Vagina (tissue), 2 donors: Measurements from ENCODE around the gene GABARAPL1. TPM values are rescaled to one million over a fixed set of nuclear protein-coding genes. Genes with fewer than 3 reads are reported as not detected.
"Not testable (repeated sequence)": the region's sequence is repeated elsewhere in the genome, so short reads cannot be mapped to it uniquely, and the experiment has no call there.

Experiments used
- DNase-seq, 2 donors: peaks; one replicate each; pipeline ENCODE4 v3.0.0-alpha.2; 2017; ENCODE audit errors: extremely low spot score in 2 of 2
- H3K27ac ChIP-seq: fragments of 200-600 bp; sonication (generic); one replicate; pipeline ENCODE4 v1.5.1; 2019
- H3K27me3 ChIP-seq: fragments of 200-600 bp; sonication (generic); one replicate; pipeline ENCODE4 v1.5.1; 2019
- H3K36me3 ChIP-seq, 2 donors: fragments of 200-600 bp; sonication (generic); one replicate each; pipeline ENCODE4 v1.5.1; 2017 to 2019
- H3K4me1 ChIP-seq: fragments of 200-600 bp; sonication (generic); one replicate; pipeline ENCODE4 v1.5.1; 2019
- H3K4me3 ChIP-seq, 2 donors: fragments of 200-600 bp; sonication (generic); 1 replicate in 1 of 2; 2 replicates in 1 of 2; pipeline ENCODE4 v1.5.1; 2016 to 2019
- H3K9me3 ChIP-seq: fragments of 200-600 bp; sonication (generic); one replicate; pipeline ENCODE4 v1.5.1; 2019
- CTCF ChIP-seq, 3 experiments: fragments of 450-650 bp in 2 of 3; fragments of 200-600 bp in 1 of 3; sonication (generic) in 1 of 3; IDR thresholded peaks; one replicate each; pipeline ENCODE4 v1.5.1; 2017 to 2019; ENCODE audit warnings: antibody characterized with exemption in 3 of 3, mild to moderate bottlenecking in 2 of 3, moderate library complexity in 2 of 3
- POLR2A ChIP-seq, 2 donors: fragments of 450-650 bp; IDR thresholded peaks; one replicate each; pipeline ENCODE4 v1.6.1; 2017; ENCODE audit warnings: antibody characterized with exemption in 2 of 2, mild to moderate bottlenecking in 2 of 2, moderate library complexity in 2 of 2
- POLR2AphosphoS5 ChIP-seq, 2 donors: sonication (generic); formaldehyde crosslinking; IDR thresholded peaks; one replicate each; pipeline ENCODE4 v1.9.0; 2017; ENCODE audit warnings: antibody characterized with exemption in 2 of 2, mild to moderate bottlenecking in 2 of 2, low read depth in 1 of 2; ENCODE audit not compliant: insufficient read depth in 1 of 2
- intact Hi-C: fragments of 100-400 bp; cut with DNase I; formaldehyde crosslinking; loops from one replicate; pipeline ENCODE4 v1.15.1; 2023
- total RNA-seq: library from RNA; depleted of rRNA; stranded (reverse); fragments of >200 nt; gene quantifications from one replicate; pipeline ENCODE4 v1.2.3, GENCODE V29; 2016

GABARAPL1 gene
- total RNA-seq, 1 donor from 2014 or later, result 90.6 TPM

DNA sequence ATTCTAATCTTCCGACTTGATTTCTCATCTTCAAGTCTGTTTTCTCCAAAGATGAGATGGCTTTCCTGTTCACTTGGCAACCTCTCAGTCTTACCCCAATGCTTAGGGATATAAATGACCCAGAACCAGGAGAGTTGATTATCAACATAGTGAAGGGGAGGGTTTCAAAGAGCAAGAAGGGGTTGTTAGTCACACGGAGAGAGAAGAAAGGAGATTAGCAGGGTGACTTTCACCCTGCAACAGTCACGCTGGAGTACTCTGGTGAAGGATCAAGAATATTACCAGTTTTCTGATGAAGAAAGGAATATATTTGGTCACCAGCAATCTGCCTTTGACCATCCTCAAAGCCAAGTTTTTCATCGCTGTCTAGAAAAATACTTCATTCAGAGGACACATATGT lies 33.9 kb upstream of the GABARAPL1 start, which contains the start of gene TMEM52B:
TSS of gene TMEM52B (plus strand) at position 212 of the 400 bp plus-strand sequence. CDS start 543 bp downstream, outside the sequence.
- TF ChIP-seq POLR2A (IDR thresholded peaks at IDR 0.05), result no peak
- TF ChIP-seq CTCF (IDR thresholded peaks at IDR 0.05), result no peak
- TF ChIP-seq POLR2AphosphoS5 (IDR thresholded peaks at IDR 0.05; ENCODE audit: insufficient read depth in 1 of 2, low read depth in 1 of 2), result no peak
- H3K27me3 ChIP-seq, result no peaks in the 10 kb centered on the region
- H3K4me3 ChIP-seq, result no peak within 1 kb of the TSS
- no peak within 1 kb of the TSS for H3K27ac ChIP-seq
- no peaks in the 10 kb centered on the region for H3K9me3 ChIP-seq
- DNase-seq, result no peak
- H3K4me1 ChIP-seq, result no peaks in the 10 kb centered on the region
- intact Hi-C loops, result no loop called here
- no peaks in the 10 kb centered on the region for H3K36me3 ChIP-seq

GRCh38 chr12:10179776-10180181 lies 32.9 kb upstream of the GABARAPL1 start:
- intact Hi-C loops, result no loop called here
- TF ChIP-seq CTCF (IDR thresholded peaks at IDR 0.05) (no peak), POLR2A (IDR thresholded peaks at IDR 0.05) (no peak), POLR2AphosphoS5 (IDR thresholded peaks at IDR 0.05; ENCODE audit: insufficient read depth in 1 of 2, low read depth in 1 of 2) (no peak)
- Histone ChIP-seq H3K27ac (no peak overlapping the region), H3K4me3 (no peak overlapping the region), H3K4me1 (no peaks in the 10 kb centered on the region), H3K36me3 (no peaks in the 10 kb centered on the region), H3K9me3 (no peaks in the 10 kb centered on the region), H3K27me3 (no peaks in the 10 kb centered on the region)
- DNase-seq, result no peak

- no peak for DNase-seq
- intact Hi-C loops, result no loop called here
- Histone ChIP-seq H3K9me3 (no peaks in the 10 kb centered on the region), H3K27ac (no peak overlapping the region), H3K36me3 (no peaks in the 10 kb centered on the region), H3K4me3 (no peak overlapping the region), H3K4me1 (no peaks in the 10 kb centered on the region), H3K27me3 (no peaks in the 10 kb centered on the region)
- TF ChIP-seq POLR2AphosphoS5 (IDR thresholded peaks at IDR 0.05; ENCODE audit: insufficient read depth in 1 of 2, low read depth in 1 of 2) (peak in 1 of 2 donors; percentile 62), POLR2A (IDR thresholded peaks at IDR 0.05) (no peak)
Observed at GRCh38 chr12:10182354-10183049, 30.2 kb upstream of the GABARAPL1 start.

GRCh38 chr12:10184261-10184843 lies 28.3 kb upstream of the GABARAPL1 start:
- H3K27me3 ChIP-seq, result no peaks in the 10 kb centered on the region
- intact Hi-C loops, result no loop called here
- no peaks in the 10 kb centered on the region for H3K36me3 ChIP-seq
- DNase-seq, result no peak
- H3K9me3 ChIP-seq, result no peaks in the 10 kb centered on the region
- H3K4me3 ChIP-seq, result no peak overlapping the region
- no peak for TF ChIP-seq POLR2AphosphoS5 (IDR thresholded peaks at IDR 0.05; ENCODE audit: insufficient read depth in 1 of 2, low read depth in 1 of 2)
- TF ChIP-seq POLR2A (IDR thresholded peaks at IDR 0.05), result no peak
- TF ChIP-seq CTCF (IDR thresholded peaks at IDR 0.05), result no peak
- no peaks in the 10 kb centered on the region for H3K4me1 ChIP-seq
- H3K27ac ChIP-seq, result no peak overlapping the region

- Histone ChIP-seq H3K36me3 (no peaks in the 10 kb centered on the region), H3K27me3 (no peaks in the 10 kb centered on the region), H3K4me1 (no peaks in the 10 kb centered on the region), H3K4me3 (no peak overlapping the region), H3K27ac (no peak overlapping the region), H3K9me3 (no peaks in the 10 kb centered on the region)
- no peak for TF ChIP-seq POLR2A (IDR thresholded peaks at IDR 0.05)
- TF ChIP-seq CTCF (IDR thresholded peaks at IDR 0.05), result no peak
- no peak for TF ChIP-seq POLR2AphosphoS5 (IDR thresholded peaks at IDR 0.05; ENCODE audit: insufficient read depth in 1 of 2, low read depth in 1 of 2)
- intact Hi-C loops, result loop anchor here (5.0 kb wide), 1 partner anchor 34 kb away; no protein-coding TSS in a partner anchor
- no peak for DNase-seq
Observed at GRCh38 chr12:10186299-10186698, 26.4 kb upstream of the GABARAPL1 start.

GRCh38 chr12:10186958-10187357 lies 25.7 kb upstream of the GABARAPL1 start:
- DNase-seq, result not testable (repeated sequence)

More at GRCh38 chr12:10186958-10187357, 25.7 kb upstream of the GABARAPL1 start:
- not testable (repeated sequence) for H3K4me1 ChIP-seq, H3K36me3 ChIP-seq, H3K9me3 ChIP-seq, H3K4me3 ChIP-seq, H3K27ac ChIP-seq, H3K27me3 ChIP-seq
- intact Hi-C loops, result loop anchor here (5.0 kb wide), 1 partner anchor 35 kb away; no protein-coding TSS in a partner anchor
